Fibroblast of the aortic adventitia (primary cell): ENCODE data around the gene WASF3. TPM values are rescaled to one million over a fixed set of nuclear protein-coding genes. Genes with fewer than 3 reads are reported as not detected.
A peak's percentile ranks its signal among the peaks of the same experiment; 100 is the strongest.

Experiments
- DNase-seq: peaks from one replicate; pipeline ENCODE4 v3.0.0-alpha.2; 2010; ENCODE audit warnings: low read depth
- H3K4me3 ChIP-seq: 2 replicates; pipeline ENCODE4 v1.5.1; 2011; ENCODE audit warnings: low read depth, mild to moderate bottlenecking, control low read depth, low read length, moderate library complexity
- total RNA-seq: library from RNA; depleted of rRNA; stranded (reverse); fragments of >200 nt; gene quantifications from 2 replicates; pipeline ENCODE4 v1.2.3, GENCODE V29; 2012; ENCODE audit warnings: low replicate concordance
- TF ChIP-seq, protein P1 (sequence below): IDR thresholded peaks from 2 replicates; pipeline ENCODE4 v1.5.1; 2011; ENCODE audit warnings: mild to moderate bottlenecking, low read length, control low read depth, inconsistent platforms; ENCODE audit not compliant: insufficient read depth

Gene WASF3
- total RNA-seq, 1 donor = 13.5 TPM

DNA sequence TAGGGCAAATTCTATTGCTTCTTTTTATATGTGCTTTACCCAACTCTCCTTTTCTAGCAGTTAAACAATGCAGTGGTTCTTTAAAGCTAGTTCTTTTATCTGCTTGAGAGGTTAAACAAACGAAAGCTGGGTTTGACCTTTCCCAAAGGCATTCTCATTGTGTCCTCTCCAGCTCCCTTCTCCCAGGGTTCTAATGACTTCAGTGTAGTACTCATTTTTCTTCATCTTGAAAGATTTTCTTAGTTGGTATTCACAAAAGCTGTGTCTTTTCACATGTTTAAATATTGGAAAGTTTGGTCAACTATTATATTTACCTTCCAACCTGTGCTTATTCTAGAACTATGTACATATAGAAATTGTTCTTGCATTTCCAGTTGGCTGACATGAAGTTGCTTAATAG lies 1.5 kb downstream of the WASF3 start:
- DNase-seq = peak; percentile 37
- TF ChIP-seq, protein P1, sequence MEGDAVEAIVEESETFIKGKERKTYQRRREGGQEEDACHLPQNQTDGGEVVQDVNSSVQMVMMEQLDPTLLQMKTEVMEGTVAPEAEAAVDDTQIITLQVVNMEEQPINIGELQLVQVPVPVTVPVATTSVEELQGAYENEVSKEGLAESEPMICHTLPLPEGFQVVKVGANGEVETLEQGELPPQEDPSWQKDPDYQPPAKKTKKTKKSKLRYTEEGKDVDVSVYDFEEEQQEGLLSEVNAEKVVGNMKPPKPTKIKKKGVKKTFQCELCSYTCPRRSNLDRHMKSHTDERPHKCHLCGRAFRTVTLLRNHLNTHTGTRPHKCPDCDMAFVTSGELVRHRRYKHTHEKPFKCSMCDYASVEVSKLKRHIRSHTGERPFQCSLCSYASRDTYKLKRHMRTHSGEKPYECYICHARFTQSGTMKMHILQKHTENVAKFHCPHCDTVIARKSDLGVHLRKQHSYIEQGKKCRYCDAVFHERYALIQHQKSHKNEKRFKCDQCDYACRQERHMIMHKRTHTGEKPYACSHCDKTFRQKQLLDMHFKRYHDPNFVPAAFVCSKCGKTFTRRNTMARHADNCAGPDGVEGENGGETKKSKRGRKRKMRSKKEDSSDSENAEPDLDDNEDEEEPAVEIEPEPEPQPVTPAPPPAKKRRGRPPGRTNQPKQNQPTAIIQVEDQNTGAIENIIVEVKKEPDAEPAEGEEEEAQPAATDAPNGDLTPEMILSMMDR = no peak
- H3K4me3 ChIP-seq = peak overlapping the region; percentile 80

DNA sequence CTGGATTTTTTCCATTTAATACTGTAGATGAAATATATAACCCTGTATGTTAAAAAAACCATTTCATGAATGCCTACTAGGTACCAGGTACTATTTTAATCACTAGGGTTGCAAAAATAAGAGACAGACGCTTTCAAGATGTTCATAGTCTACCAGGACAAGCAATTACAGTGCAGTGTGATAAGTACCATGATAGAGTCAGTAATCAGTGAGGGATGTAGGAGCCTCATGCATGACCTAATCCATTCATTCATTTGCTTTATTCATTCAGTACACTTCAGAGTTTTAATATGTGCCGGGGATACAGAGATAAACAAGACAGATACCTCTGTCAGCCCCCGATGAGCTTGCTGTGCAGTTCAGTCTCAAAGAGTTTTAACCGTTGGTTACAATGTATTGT lies 3.0 kb downstream of the WASF3 start:
- TF ChIP-seq, protein P1 = no peak
- no peak for DNase-seq
- H3K4me3 ChIP-seq = no peak overlapping the region

DNA sequence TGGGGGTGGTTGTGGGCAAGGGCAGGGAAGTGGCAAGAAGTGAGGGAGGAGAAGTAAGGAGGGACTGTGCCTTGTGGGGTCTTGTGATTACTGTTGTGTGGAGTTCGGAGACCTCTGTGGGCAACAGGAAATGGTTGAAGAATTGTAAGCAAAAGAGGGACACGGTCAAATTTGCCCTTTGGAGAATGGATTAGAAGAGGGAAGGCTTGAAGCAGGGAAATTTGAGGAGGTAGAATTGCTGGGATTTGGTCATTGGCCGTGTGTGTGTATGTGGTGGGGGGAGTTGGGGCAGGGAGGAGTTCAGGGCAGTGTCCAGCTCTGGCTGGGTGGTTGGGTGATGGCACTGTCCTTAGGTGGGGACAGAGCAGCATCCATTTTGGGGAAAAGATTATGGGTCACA lies 3.6 kb downstream of the WASF3 start:
- DNase-seq = no peak
- peak overlapping the region; percentile 22 for H3K4me3 ChIP-seq
- TF ChIP-seq, protein P1 = no peak

DNA sequence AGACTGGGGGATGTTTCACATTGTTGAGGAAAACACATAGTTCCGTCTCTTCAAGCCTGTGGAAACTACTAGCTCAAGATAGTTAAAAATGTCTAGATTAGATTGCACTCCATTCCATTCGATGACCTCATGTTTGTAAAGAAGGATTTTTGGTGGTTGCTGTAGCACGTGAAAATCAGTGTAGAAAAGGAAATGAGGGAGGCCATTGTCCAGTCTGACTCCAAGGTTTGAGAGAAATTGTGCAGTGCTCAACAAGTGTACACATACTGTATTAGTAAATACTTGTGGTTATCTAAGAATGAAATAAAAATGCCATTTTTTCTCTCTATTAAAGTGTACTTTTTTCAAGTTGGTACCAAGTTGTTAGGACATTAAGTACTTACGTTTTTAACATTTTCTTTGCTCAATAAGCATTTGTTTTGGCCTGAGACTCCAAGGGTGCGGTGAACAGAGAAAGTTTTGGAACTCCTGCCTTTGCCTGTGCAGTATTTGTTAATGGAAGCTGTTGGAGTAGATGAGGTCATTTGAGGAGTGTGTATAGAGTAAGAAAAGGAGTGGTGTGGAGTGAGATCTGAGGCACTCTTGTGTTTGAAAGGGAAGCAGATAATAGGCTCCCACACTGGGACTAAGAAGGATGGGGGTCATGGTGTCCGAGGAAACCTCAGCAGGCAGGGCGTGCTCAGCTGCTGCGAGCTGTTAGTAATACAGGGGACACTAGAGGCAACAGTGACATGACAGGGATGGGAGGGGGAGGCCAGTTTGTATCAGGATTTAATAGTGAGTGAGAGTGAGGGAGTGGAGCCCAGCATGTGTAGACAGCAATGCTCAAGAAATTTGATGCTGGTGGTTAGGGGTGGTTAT lies 4.4 kb downstream of the WASF3 start:
- peak; percentile 86 for DNase-seq
- H3K4me3 ChIP-seq = no peak overlapping the region
- TF ChIP-seq, protein P1 = no peak

DNA sequence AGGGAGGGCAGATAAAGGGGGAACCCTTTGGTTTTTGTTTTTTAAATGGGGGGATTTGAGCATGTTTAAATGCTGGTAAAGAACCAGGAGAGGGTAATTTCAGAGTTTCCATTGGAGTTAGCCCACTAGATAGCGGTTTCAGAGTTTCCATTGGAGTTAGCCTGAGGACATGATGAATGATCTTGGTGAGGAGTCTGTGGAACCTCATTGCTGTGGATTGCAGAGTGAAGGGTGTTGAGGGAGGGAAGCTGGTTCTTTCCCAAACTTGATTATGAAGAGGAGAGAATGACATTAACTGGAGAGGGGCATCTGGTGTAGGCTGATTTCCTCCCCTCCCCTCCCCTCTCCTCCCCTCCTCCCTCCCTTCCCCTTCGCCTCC lies 5.0 kb downstream of the WASF3 start:
- TF ChIP-seq, protein P1 = no peak
- DNase-seq = peak; percentile 57
- no peak overlapping the region for H3K4me3 ChIP-seq

DNA sequence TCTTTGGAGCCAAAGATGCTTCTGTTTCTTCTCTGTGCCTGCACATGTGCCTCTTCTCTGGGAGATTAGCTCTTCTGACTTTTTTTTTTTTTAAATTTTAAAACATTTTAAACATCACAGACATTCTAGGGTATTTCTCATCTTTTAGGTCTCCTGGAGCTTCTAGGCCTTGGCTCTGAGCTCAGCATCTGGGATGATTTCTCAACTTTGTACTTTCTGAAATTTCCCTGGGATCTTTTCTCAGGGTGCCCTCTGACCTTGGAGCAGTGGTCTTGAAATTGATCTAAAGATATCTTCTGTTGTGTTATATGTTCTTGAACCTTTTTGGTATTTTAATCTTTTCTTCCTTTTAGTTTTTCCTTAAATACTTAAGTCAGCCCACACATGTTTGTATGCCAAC lies 6.2 kb downstream of the WASF3 start:
- no peak overlapping the region for H3K4me3 ChIP-seq
- no peak for DNase-seq
- TF ChIP-seq, protein P1 = no peak
